ENCODE data around the gene ERN2.

GRCh38 chr16:23757937-23758619 lies 45.1 kb upstream of the ERN2 start:
- TF ChIP-seq CTCF (IDR thresholded peaks at IDR 0.05) (no peak), POLR2A (IDR thresholded peaks at IDR 0.05) (no peak)

All from right lobe of liver (tissue), 4 donors.